ENCODE data around the gene SHISAL2B.
"Not testable (repeated sequence)": the region's sequence is repeated elsewhere in the genome, so short reads cannot be mapped to it uniquely, and the experiment has no call there.

SHISAL2B gene

DNA sequence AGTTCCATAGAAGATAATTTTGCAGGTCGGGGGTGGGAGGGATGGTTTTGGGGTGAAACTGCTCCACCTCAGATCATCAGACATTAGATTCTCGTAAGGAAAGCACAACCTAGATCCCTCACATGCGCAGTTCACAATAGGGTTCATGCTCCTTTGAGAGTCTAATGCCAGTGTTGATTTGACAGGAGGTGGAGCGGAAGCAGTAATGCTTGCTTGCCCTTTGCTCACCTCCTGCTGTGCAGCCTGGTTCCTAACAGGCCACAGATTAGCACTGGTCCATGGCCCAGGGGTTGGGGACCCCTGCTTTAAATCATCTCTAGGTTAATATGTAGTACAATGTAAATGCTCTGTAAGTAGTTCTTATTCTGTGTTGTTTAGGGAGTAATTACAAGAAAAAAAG is 10.5 kb downstream of the SHISAL2B start:
- no peak for DNase-seq (ENCODE audit: low spot score)

DNA sequence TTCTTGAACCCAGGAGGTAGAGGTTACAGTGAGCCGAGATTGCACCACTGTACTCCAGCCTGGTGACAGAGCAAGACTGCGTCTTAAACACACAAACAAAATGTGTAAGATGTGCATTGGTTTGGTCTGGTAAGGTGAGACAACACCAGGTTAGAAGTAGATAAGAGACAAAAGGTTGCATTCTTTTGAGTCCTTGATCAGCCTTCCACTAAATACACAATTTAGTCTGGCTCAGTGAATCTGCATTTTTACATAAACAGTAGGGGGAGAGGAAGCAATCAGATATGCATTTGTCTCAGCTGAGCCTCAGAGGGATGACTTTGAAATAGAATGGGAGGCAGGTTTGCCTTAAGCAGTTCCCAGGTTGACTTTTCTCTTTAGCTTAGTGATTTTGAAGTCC is 15.8 kb downstream of the SHISAL2B start:
- DNase-seq (ENCODE audit: low spot score), result not testable (repeated sequence)

DNA sequence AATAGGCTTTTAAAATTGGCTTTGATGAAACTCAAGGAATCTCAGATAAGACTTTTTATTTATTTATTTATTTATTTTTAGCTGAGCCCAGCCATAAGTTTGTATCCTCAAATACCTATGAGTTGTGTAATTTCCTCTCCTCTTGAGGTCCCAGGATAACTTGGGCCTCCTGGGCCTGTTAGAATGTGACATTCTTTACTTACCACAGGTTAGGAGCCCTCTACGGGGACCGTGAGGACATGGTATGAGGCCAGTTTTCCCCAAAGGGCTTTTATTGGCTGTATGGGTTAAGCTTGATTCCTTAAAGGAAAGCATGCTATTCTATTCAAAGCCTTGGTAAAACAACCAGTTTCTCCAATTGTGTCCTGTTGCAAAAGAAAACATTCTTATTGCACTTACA is 16.9 kb downstream of the SHISAL2B start:
- DNase-seq (ENCODE audit: low spot score), result no peak

DNA sequence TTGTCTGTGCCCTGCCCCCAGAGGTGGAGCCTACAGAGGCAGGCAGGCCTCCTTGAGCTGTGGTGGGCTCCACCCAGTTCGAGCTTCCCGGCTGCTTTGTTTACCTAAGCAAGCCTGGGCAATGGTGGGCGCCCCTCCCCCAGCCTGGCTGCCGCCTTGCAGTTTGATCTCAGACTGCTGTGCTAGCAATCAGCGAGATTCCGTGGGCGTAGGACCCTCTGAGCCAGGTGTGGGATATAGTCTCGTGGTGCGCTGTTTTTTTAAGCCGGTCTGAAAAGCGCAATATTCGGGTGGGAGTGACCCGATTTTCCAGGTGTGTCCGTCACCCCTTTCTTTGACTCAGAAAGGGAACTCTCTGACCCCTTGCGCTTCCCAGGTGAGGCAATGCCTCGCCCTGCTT is 24.2 kb downstream of the SHISAL2B start:
- DNase-seq (ENCODE audit: low spot score), result not testable (repeated sequence)

DNA sequence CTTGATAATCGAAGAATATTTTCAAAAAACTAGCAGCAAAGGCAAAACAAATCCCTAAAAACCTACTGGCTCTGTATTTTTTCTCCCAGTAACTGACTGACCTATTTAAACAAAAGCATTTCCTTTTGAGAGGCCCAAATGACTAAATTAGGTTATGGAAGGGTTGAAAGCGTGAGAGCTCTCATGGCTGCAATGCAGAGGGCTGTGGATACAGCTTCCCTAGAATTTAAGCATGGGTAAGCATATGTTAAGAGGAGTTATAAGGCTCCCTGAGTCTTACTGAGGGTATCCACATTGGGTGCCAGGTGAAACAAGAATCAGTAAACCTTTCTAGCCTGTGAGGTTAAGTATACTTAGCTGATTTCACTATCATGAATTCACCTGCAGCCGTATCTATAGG is 32.3 kb downstream of the SHISAL2B start:
- DNase-seq (ENCODE audit: low spot score), result no peak

DNA sequence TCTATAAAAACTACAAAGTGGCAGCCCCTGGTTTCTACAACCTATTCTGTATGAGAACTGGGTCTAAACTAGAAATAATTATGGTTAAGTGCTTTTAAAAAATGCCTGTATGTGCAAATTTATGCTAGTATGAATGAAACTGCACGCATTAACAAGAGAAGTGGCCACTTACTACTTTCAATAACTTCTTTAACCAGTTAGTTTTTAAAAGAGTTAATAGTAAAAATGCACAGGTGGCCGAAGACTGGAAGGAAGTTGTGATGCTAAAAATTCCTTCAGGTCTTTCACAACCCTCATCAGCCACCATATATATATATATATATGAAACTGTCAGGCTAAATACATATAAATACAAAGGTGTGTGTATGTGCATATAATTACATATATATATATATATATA is 36.8 kb downstream of the SHISAL2B start:
- DNase-seq (ENCODE audit: low spot score), result no peak

DNA sequence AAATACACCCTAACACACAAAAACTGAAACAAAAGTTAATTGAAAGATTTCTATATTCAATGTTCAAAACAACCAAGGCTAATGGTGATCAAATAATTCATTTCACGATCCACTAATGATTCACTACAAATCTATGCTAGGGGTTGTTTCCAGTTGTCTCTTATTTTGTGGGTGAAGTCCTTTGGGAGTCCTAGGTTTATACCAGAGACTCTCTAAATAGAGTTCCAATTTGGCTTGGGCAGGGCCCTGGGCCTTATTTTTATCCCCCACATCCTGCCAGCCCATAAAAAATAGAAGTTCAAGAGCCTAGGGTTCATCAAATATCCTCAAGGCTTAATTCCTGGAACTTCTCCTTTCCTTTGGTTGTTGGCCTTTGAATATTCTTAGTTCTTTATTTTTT is 52.1 kb downstream of the SHISAL2B start:
- no peak for DNase-seq (ENCODE audit: low spot score)

DNA sequence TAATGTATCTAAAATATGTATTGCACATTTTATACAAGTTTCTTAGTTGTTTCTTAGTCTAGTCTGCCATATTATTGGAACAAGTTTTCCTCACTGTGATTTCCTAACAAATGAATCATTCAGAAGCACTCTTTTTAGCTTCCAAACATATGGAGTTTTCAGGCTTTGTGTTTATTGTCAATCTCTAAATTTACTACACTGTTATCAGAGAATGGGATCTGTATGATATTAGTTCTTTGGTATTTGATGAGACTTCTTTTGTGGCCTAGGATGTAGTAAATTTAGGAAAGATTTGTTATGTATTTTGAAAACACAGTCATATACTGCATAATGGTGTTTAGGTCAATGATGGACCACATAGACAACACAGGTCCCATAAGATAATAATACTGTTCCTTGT is 52.5 kb downstream of the SHISAL2B start:
- no peak for DNase-seq (ENCODE audit: low spot score)

DNA sequence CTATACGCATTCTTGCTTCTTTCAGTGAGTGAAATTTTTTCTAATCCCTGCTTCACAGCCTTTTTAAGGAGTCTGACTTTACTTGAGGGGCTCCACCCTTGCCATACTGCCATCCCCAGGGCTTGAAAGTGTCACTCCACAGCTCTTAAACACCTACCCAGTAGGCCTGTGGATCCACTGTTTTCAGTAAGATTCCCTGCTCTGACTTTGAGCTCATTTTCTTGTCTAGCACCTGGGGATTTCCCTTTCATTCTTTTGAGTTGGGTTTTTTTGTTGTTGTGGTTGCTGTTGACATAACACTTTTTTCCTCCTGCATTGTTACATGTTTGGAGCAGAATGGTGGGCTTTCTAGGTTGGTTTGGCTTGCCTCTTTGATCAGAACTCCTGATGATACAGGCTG is 54.6 kb downstream of the SHISAL2B start:
- no peak for DNase-seq (ENCODE audit: low spot score)

DNA sequence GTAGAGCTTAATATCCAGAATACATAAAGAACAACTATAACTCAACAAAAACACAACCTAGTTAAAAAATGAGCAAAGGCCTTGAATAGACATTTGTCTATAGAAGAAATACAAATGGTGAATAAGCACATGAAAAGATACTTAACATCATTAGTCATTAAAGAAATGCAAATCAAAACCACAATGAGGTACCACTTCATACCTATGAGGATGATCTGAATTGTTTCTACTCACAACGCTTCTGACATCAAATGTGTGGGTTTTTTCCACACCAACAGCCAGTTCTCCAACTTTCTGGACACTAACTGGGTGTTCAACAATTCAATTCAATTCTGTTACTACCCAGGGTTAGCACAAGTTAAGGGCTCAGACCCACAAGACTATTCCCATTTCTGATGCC is 56.1 kb downstream of the SHISAL2B start:
- no peak for DNase-seq (ENCODE audit: low spot score)

DNA sequence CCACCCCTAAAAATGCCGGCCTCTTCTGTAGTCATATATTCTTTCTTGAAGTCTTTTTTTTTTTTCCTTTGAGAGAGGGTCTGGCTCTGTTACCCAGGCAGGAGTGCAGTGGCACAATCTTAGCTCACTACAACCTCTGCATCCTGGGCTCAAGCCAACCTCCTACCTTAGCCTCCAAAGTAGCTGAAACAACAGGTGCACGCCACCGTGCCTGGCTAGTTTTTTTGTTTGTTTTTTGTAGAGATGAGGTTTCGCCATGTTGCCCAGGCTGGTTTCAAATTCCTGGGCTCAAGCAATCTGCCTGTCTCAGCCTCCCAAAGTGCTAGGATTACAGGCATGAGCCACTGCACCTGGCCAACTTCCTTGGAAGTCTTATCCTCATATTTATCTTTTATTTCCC is 59.1 kb downstream of the SHISAL2B start:
- DNase-seq (ENCODE audit: low spot score), result no peak

DNA sequence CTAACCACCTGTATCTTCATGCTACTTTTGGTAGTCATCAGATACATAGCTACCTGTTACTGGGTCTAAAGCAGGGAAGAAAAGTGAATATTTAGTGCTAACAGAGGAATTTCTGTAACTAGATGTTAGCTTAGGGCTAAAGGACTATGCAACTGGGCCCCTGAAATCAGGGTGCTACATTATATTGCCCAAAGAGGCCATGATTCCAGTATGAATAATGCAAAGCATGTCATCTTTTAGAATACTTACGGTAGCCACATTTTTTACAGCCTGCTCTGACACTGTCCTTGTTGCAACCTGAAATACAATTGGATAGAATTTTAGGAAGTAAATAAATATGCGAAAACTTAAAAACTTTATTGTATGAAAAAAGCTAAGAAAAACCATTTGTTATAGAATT is 63.8 kb downstream of the SHISAL2B start:
- no peak for DNase-seq (ENCODE audit: low spot score)

DNA sequence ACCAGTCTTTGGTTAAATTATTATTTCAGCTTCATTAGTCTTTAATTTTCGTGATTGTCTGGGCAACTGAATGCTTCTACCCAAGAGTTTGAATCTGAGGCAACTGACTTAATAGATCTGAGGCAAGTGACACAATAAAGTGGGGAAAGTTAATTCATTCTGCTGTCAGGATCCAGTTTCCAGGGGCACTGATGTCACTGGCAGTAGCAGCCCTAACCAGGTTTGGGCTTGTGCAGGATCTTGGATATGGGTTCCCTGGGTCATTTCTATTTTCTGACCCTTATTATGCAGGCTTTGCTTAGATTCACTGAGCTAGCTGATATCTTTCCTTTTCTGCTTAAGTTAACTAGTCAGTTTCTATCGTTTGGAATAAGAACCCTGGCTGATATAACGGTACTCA is 68.6 kb downstream of the SHISAL2B start:
- no peak for DNase-seq (ENCODE audit: low spot score)

DNA sequence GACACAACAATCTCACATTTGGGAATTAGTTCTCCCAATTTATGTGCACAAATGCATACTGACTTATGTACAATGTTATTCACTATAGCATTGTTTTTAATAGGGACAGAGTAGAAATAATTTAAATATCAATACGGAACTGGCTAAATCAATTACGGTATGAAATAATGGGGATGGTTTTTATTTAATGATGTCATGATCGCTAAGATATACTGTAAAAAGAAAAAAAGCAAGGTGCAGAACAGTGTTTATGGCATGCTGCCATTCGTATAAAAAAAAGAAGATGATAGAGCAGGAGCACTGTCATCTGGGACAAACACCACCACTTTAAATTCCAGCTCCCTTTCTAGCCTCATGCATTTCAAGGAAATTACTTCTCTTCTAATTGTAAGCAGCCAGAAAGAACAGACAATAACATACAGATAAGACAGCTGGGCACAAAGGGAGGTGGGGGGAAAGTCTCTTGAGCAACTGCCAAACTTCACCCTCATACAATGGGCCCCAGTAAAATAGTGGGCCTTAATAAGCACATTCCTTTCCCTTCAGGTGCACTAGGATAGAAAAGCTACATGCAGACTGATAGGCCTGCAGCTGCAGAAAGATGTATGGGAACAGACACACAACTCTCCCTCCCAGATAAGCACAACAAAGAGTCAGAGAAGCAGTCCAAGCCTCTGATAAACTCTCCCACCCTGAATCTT is 69.8 kb downstream of the SHISAL2B start:
- no peak for DNase-seq (ENCODE audit: low spot score)

DNA sequence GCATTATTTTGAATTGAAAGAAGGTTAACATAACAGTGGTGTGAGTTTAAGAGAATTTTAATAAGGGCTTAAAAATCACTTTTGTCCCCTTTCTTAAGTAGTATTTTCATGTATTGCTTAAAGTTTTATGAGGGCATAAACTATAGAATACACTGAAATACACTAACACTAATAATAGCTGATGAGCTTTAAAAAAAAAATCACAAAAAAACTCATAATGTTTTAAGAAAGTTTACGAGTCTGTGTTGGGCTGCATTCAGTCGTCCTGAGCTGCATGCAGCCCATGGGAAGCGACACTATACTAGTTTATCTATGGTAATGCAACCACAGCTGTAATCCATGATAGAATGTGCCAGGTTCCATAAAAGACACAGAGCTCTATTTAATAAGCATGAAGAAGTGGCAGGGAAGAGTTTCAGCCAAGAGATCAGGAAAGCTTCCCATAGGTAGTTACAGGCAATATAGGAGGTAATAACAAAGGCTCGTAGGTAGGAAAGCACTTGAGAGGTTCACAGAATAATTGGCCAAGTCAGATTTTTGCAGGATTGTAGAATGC is 73.7 kb downstream of the SHISAL2B start:
- no peak for DNase-seq (ENCODE audit: low spot score)

DNA sequence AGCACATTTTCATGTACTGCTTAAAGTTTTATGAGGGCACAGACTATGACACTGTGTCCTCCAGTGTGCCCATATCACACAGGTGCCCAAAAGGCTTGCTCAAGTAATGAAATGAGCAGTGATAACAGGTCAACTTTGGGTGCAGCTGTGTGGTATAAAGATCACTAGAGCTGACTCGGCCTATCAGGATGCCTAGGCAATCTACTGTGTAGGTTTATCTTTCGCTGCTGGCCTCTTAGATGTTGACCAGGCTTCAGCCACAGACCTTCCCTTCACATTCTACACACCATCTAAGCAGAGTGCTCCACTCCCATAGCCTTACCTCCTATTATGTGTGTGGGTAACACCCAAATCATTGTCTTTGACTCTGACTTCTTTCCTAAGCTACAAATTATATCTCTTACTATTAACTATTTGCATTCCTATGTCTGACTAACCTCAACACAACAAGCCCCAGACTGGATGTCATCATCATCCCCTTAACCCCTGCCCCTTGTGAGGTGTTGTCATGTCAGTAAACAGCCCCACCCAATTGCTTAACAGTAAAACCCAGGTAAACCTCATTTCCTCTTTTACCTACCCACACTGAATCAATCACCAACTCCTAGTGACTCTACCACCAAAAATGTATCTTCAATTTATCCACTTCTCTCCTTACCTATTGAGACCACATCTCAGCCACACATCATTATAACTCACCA is 75.7 kb downstream of the SHISAL2B start:
- no peak for DNase-seq (ENCODE audit: low spot score)

DNA sequence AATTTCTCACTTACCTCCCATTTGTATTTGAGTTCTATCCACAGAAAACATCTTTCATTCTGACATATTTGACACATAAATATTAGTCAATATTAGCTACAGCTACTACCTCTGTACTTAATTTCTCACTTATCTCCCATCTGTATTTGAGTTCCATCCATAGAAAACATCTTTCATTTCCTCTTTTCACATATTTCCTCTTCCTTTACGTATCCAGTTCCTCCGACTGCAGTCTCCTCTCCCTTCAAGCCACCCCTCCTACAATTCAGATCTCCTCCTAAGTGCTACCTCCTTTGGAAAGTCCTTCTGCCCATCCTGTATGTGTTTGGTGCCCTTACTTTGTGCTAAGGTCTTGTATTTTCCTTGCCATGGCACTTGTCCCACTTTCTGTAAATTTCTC is 76.6 kb downstream of the SHISAL2B start:
- DNase-seq (ENCODE audit: low spot score), result no peak

Measured in CD4-positive, alpha-beta T cell treated with Interleukin-6 at 100 ng/mL for 8 hours (primary cell).